ENCODE results near the gene OR52J3.

The OR52J3 gene

DNA sequence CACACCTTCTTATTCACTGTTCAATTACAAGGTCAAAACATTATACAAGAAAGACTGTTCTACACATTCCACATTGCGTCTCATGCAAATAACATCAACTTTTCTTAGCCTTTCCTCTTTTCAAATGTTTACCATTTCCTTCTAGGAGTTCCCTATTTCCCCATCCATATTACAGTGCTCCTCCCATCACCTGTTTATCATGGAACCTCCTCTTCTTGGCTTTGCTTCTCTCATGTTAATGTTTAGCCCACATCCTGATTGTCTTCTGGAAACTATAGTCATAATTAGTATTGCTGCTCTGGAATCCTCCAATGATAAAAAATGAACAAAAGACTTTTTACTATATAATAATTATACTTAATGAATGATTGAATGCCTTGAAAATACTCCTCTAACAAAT, 44.3 kb downstream of the OR52J3 start:
- H3K4me1 ChIP-seq: no peaks in the 10 kb centered on the region
- TF ChIP-seq Cebpa-rat (IDR thresholded peaks at IDR 0.05): no peak

DNA sequence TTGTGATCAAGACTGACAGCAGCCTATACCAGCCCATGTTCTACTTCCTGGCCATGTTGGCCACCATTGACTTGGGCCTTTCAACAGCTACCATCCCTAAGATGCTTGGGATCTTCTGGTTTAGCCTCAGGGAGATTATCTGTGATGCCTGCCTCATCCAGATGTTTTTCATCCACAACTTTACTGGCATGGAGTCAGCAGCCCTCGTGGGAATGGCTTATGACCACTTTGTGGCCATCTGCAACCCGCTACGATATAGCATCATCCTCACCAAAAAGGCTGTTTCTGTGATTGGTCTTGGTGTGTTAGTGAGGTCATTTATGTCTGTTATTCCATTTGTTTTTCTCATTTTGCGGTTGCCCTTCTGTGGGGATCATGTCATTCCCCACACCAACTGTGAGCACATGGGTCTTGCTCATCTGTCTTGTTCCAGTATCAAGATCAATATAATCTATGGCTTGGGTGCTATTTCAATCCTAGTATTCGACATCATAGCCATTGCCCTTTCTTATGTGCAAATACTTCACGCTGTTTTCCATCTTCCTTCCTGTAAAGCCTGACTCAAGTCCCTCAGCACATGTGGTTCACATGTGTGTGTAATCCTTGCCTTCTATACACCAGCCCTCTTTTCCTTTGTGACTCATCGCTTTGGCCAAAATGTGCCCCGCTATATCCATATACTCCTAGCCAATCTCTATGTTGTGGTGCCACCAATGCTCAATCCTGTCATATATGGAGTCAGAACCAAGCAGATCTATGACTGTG, 46.7 kb downstream of the OR52J3 start:
- no peak overlapping the region for H3K4me2 ChIP-seq
- no peaks in the 10 kb centered on the region for H3K36me3 ChIP-seq
- no peaks in the 10 kb centered on the region for H3K9me3 ChIP-seq
- no peaks in the 10 kb centered on the region for H3K27me3 ChIP-seq
- no peak overlapping the region for H3K27ac ChIP-seq
- no peak for TF ChIP-seq Cebpa-rat (IDR thresholded peaks at IDR 0.05)
- H3K4me1 ChIP-seq: no peaks in the 10 kb centered on the region
- H4K20me1 ChIP-seq: no peaks in the 10 kb centered on the region
- H3K9ac ChIP-seq: no peak overlapping the region
- H3K4me3 ChIP-seq: no peak overlapping the region

More for the DNA sequence above, 44.3 kb downstream of the OR52J3 start:
- no peaks in the 10 kb centered on the region for H4K20me1 ChIP-seq
- no peaks in the 10 kb centered on the region for H3K27me3 ChIP-seq
- H3K36me3 ChIP-seq: no peaks in the 10 kb centered on the region
- no peak overlapping the region for H3K4me2 ChIP-seq
- no peak overlapping the region for H3K4me3 ChIP-seq
- no peak overlapping the region for H3K27ac ChIP-seq
- no peak overlapping the region for H3K9ac ChIP-seq
- H3K9me3 ChIP-seq: no peaks in the 10 kb centered on the region

DNA sequence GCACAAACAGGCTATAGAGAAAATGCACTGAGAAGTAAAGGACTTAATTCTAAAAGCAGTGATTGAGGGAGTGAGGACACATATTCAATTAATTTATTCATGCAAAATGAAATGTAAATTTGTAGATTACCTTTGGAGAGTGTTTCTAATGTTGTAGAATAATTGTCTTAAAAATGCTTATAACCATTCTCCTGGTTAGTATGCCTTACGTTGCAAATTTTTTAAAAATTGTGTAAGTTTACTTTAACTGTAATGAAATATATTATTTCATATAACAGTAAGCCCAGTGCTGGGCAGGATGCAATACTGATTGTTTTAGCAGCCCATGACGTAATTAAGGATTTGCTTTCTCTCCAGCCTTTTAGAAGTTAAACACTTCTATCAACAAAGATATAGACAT, 49.7 kb downstream of the OR52J3 start:
- Histone ChIP-seq H3K36me3 (no peaks in the 10 kb centered on the region), H3K4me3 (no peak overlapping the region), H3K9ac (no peak overlapping the region), H3K4me2 (no peak overlapping the region), H3K27ac (no peak overlapping the region), H3K9me3 (no peaks in the 10 kb centered on the region), H3K4me1 (no peaks in the 10 kb centered on the region), H3K27me3 (no peaks in the 10 kb centered on the region), H4K20me1 (no peaks in the 10 kb centered on the region)
- no peak for TF ChIP-seq Cebpa-rat (IDR thresholded peaks at IDR 0.05)

All from BLaER1 (cell line).